Effector memory CD8-positive, alpha-beta T cell (primary cell): ENCODE data around the gene HERC2.

Experiments
- ATAC-seq: fragments of 150-1000 bp; cut with Tn5 transposase; replicated peaks from 2 replicates; pipeline ENCODE4 v1.10.0; 2021; ENCODE audit warnings: mild to moderate bottlenecking, moderate library complexity
- DNase-seq, 3 experiments: peaks; one replicate each; pipeline ENCODE4 v3.0.0; 2021
- H3K27ac Mint-ChIP-seq, 2 donors: one replicate each; pipeline ENCODE4 v1.8.0; 2022; ENCODE audit warnings: mild to moderate bottlenecking in 2 of 2, mixed read lengths in 2 of 2, moderate library complexity in 2 of 2
- H3K27me3 Mint-ChIP-seq, 2 donors: one replicate each; pipeline ENCODE4 v1.8.0; 2022; ENCODE audit warnings: mixed read lengths in 2 of 2
- H3K36me3 Mint-ChIP-seq: one replicate; pipeline ENCODE4 v1.8.0; 2022; ENCODE audit warnings: mild to moderate bottlenecking, moderate library complexity, mixed read lengths; ENCODE audit not compliant: insufficient read depth
- H3K4me1 Mint-ChIP-seq, 2 donors: one replicate each; pipeline ENCODE4 v1.8.0; 2022; ENCODE audit warnings: low read depth in 2 of 2, mixed read lengths in 2 of 2
- H3K4me3 Mint-ChIP-seq, 2 donors: one replicate each; pipeline ENCODE4 v1.8.0; 2022; ENCODE audit warnings: mild to moderate bottlenecking in 2 of 2, mixed read lengths in 2 of 2, moderate library complexity in 2 of 2
- H3K9me3 Mint-ChIP-seq, 2 donors: one replicate each; pipeline ENCODE4 v1.8.0; 2022; ENCODE audit warnings: mixed read lengths in 2 of 2

HERC2 gene

DNA sequence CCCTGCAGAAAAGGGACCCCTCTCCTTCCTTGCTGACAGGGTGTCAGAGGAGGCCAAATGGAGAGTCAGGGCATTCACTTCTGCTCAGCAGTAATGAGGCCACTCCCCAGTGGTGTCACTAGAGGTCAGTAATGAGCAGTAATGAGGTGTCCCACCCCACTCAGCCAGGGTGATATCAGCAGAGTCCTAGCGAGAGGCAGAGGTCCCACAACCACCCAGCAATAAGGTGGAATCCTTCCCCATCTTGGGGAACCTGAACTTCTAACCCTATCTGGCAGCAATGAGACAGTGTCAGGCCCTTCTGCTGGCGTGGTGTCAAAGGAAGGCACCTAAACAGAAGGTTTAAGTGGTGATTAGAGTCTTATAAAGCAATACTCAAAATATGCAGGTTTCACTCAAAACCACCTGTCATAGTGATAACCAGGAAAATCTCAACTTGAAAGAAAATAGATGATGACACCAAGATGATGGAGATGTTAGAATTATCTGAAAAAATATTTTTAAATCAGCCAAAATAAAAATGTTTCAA, 235.7 kb downstream of the HERC2 start:
- H3K4me1 Mint-ChIP-seq = no peaks in the 10 kb centered on the region
- H3K27me3 Mint-ChIP-seq = peaks cover 38 to 55% of the 10 kb centered on the region in 2 donors
- peaks cover 0 to 6% of the 10 kb centered on the region in 2 donors for H3K9me3 Mint-ChIP-seq

DNA sequence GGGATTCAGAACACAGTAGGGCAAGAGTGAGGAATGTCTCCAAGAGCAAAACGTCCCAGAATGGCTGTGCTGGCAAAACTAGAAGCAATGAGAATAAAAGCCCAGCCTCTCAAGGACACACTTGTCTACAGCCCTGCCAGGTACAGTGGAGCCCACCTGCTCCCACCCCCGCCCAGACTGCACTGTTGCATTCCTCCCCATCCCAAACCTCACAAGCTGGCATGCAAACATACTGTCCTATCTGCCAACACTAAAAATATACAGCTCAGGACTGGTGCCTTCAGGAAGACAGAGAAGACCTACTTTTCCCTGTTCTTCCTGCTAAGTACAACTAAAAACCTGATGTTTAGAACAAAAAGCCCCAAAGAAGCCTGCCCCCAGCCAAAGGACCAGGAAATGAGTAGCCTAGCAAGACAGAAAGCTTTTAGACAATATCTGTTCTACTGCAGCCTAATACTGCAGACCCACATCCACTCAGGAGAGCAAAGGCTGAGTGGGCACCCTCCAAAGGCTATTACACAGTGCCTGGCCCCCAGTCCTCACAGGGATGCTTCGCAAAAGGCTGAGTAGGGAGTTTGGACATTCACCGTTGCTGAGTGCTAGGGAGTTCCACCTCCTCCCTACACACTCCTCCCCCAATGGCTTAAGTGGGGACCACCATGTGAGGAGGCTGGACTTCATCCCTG, 236.3 kb downstream of the HERC2 start:
- peaks cover 36 to 49% of the 10 kb centered on the region in 2 donors for H3K27me3 Mint-ChIP-seq
- H3K9me3 Mint-ChIP-seq = peaks cover 0 to 6% of the 10 kb centered on the region in 2 donors
- ATAC-seq (no peak), DNase-seq (no peak)
- no peaks in the 10 kb centered on the region for H3K4me1 Mint-ChIP-seq
- H3K36me3 Mint-ChIP-seq = no peaks in the 10 kb centered on the region
- H3K4me3 Mint-ChIP-seq = no peak overlapping the region
- H3K27ac Mint-ChIP-seq = peak overlapping the region in 1 of 2 donors; percentile 62

More for the DNA sequence above, 235.7 kb downstream of the HERC2 start:
- DNase-seq (peak; percentile 45 to 51 (median 46)), ATAC-seq (peak; percentile 98)
- Mint-ChIP-seq H3K27ac (no peak overlapping the region), H3K36me3 (no peaks in the 10 kb centered on the region), H3K4me3 (no peak overlapping the region)

DNA sequence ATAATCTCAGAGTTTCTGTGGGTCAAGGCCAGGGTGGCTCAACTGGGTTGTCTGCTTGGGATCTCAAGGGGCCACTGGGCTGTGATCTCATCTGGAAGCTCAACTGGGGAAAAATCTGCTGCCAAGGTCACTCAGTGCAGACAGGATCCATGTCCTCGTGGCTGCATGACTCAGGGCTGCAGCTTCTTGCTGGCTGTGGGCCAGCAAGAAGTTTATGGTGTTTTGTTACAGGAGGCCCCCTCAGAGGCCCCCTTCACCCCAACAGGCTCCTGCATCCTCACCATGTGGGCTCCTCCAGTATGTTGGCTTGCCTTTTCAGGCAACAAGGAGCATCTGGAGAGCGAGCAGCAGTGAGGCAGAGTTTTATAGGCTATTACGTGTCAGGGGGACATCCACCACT, 237.4 kb downstream of the HERC2 start:
- Mint-ChIP-seq H3K4me3 (no peak overlapping the region), H3K27me3 (peaks cover 33 to 55% of the 10 kb centered on the region in 2 donors), H3K9me3 (peaks cover 0 to 2% of the 10 kb centered on the region in 2 donors), H3K27ac (no peak overlapping the region), H3K36me3 (no peaks in the 10 kb centered on the region), H3K4me1 (no peaks in the 10 kb centered on the region)
- DNase-seq = no peak
- ATAC-seq = no peak

DNA sequence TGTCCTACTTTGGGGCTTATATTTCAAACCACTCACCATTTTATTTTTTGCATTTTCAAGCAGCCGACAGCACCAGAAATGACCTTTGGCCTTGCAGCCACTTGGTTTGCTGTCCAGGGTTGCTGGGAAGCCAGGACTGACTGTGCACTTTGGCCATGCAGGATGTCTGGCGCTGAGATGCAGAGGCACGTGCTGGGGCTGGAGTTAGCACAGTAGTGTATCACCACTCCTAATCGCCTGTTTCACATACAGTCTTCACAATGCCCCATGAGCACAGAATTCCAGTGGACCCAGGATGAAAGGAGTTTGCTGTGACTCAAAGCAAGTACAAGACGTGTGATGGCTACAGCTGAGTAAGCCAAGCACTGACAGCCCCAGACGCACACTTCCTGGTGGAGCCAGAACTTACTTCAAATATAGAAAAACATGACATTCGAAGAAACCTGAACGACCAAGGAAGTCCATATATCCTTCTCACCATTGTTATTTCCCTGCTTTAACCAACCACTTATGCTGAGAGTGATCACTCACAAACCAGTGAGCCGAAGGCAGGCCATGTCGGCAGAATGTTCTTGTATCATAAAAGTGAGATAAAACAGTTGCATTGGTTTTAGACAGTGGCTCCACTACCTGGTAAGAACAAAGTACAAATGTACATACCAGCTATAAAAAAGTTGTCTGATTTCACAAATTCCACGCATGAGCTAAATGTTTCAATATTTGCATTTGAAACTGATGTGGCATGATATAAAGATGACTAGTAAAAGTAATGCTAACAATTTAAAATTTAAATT, 238.9 kb downstream of the HERC2 start:
- H3K4me1 Mint-ChIP-seq = no peaks in the 10 kb centered on the region
- H3K27me3 Mint-ChIP-seq = peaks cover 22 to 61% of the 10 kb centered on the region in 2 donors
- no peaks in the 10 kb centered on the region for H3K9me3 Mint-ChIP-seq
- no peak for ATAC-seq
- no peak overlapping the region for H3K4me3 Mint-ChIP-seq
- no peak for DNase-seq
- H3K27ac Mint-ChIP-seq = no peak overlapping the region
- no peaks in the 10 kb centered on the region for H3K36me3 Mint-ChIP-seq

DNA sequence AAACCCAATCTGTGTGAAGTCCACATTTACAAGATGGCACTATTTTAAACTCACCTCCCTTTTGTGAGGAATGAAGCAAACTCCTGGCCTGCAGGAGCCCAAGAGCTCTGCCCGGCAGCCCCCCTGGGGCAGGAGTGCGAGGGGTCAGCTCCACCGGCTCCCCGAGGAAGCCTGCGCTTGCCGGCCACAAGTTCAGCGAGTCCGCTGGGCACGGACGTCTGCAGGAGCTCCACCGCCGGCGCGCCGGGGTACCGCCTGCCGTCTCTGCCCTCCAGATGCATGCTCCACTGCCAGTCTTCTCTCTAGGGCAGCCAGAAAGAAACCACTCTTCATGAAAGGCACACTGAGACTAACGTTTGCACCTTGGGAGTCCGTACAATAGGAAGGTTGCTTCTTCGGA, 240.4 kb downstream of the HERC2 start:
- Mint-ChIP-seq H3K27me3 (peaks cover 14 to 46% of the 10 kb centered on the region in 2 donors), H3K4me3 (no peak overlapping the region), H3K36me3 (no peaks in the 10 kb centered on the region), H3K27ac (no peak overlapping the region), H3K4me1 (no peaks in the 10 kb centered on the region), H3K9me3 (no peaks in the 10 kb centered on the region)
- ATAC-seq (no peak), DNase-seq (no peak)

DNA sequence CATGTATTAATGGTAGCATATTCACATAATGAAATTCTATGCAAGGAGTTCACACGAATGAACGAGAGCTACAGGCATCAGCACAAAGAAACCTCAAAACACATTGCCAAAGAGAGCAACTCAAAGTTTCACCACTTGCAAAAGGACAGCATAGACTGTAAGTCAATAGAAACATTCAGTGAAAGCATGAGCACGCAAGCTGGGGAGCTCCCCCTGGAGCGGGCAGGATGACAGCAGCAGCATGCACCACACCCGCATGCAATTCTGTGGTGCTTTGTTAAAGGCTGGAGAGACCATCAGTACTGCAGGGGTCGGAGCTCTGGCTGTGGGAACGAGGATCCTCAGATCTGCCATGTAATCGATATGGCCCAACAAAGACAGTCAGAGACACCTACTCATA, 241.6 kb downstream of the HERC2 start:
- Mint-ChIP-seq H3K27me3 (peaks cover 13 to 41% of the 10 kb centered on the region in 2 donors), H3K9me3 (no peaks in the 10 kb centered on the region), H3K4me3 (no peak overlapping the region), H3K27ac (no peak overlapping the region), H3K4me1 (no peaks in the 10 kb centered on the region), H3K36me3 (no peaks in the 10 kb centered on the region)
- DNase-seq = no peak
- ATAC-seq = no peak

DNA sequence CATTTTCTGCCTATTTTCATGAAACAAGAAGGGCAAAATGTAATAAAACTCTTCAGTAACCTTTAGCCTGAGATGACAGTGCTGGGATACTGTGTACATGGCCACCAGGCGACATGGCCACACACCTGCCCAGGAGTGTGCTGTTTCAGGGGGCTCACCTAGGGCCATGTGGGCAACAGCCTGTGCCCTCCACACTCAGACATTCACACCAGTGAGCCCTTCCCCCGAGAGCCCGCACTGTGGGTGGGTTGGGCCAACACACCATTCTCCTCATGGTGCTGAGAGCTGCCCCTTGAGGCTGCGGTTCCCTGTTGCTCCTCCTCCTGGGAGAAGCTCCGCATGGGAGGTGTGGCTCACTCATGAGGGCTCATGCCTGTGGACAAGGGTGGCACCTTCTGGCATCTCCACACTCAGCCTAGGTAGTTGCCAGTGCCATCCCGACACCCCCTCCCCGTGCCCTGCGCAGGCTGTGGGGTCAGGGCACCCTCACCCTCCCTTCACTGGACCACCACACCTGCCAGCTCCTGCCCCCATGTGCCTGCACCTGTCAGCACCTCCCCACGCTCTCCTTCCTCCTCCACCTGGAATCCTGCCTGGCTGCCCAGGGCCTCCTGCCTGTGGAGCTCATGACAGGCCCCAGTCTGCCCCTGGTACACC, 242.5 kb downstream of the HERC2 start:
- H3K27ac Mint-ChIP-seq = no peak overlapping the region
- H3K36me3 Mint-ChIP-seq = no peaks in the 10 kb centered on the region
- H3K4me1 Mint-ChIP-seq = no peaks in the 10 kb centered on the region
- no peaks in the 10 kb centered on the region for H3K9me3 Mint-ChIP-seq
- H3K27me3 Mint-ChIP-seq = peaks cover 9 to 32% of the 10 kb centered on the region in 2 donors
- DNase-seq (no peak), ATAC-seq (no peak)
- no peak overlapping the region for H3K4me3 Mint-ChIP-seq

DNA sequence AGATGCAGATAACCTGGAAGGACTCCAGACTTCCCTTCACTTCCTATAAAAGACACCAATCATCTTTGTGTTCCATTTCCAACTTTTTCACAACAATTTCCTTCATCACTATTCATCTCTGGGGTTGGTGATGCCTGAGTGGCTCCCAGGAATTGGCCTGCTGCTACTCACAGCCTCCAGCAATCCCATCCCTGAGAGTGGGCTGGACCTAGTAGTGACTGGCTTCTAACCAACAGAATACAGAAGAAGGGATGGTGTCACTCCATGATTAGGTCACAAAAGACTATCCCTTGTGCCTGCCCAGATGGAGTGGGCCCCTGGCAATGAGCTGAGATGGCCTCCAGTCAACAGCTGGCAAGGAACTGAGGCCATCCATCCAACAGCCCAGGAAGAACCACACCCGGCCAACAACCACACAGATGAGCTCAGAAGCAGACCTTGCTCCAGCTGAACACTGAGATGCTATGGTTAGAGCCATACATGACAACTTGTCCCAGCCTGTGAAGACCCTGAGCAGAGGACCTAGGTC, 243.7 kb downstream of the HERC2 start:
- H3K4me3 Mint-ChIP-seq = no peak overlapping the region
- no peaks in the 10 kb centered on the region for H3K9me3 Mint-ChIP-seq
- H3K27me3 Mint-ChIP-seq = peaks cover 9 to 25% of the 10 kb centered on the region in 2 donors
- DNase-seq (no peak), ATAC-seq (no peak)
- H3K36me3 Mint-ChIP-seq = no peaks in the 10 kb centered on the region
- H3K27ac Mint-ChIP-seq = no peak overlapping the region
- H3K4me1 Mint-ChIP-seq = no peaks in the 10 kb centered on the region

DNA sequence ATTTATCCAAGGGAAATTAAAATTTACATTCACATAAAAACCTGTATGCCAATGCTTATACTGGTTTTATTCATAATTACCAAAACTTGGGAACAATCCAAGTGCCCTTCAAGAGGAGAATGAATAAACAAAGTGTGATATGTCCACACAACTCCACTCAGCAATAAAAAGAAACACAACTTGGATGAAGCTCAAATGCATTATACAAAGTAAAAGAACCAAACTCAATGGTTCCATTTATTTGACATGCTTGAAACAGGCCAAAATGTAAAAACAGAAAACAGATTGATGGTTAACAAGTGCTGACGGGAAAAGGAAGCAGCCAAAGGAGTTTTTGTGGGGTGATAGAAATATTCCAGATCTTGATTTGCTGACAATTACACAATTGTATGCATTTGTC, 246.4 kb downstream of the HERC2 start:
- DNase-seq (no peak), ATAC-seq (no peak)
- Mint-ChIP-seq H3K4me1 (no peaks in the 10 kb centered on the region), H3K27ac (no peak overlapping the region), H3K9me3 (no peaks in the 10 kb centered on the region), H3K36me3 (no peaks in the 10 kb centered on the region), H3K4me3 (no peak overlapping the region), H3K27me3 (peaks cover 17 to 33% of the 10 kb centered on the region in 2 donors)

DNA sequence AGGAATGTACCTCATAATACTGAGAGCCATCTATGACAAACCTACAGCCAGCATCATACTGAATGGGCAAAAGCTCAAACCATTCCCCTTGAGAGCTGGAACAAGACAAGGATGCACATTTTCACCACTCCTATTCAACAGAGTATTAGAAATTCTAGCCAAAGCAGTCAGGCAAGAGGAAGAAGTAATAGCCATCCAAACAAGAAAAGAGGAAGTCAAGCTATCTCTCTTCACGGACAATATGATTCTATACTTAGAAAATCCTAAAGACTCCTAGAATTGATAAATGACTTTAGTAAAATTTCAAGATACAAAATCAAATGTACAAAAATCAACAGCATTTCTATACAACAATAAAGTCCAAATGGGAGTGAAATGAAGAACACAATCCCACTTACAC, 253.0 kb downstream of the HERC2 start:
- DNase-seq (no peak), ATAC-seq (no peak)
- Mint-ChIP-seq H3K9me3 (peaks cover 2 to 7% of the 10 kb centered on the region in 2 donors), H3K4me1 (no peaks in the 10 kb centered on the region), H3K27me3 (peaks cover 32 to 35% of the 10 kb centered on the region in 2 donors), H3K36me3 (no peaks in the 10 kb centered on the region), H3K27ac (no peak overlapping the region), H3K4me3 (no peak overlapping the region)

DNA sequence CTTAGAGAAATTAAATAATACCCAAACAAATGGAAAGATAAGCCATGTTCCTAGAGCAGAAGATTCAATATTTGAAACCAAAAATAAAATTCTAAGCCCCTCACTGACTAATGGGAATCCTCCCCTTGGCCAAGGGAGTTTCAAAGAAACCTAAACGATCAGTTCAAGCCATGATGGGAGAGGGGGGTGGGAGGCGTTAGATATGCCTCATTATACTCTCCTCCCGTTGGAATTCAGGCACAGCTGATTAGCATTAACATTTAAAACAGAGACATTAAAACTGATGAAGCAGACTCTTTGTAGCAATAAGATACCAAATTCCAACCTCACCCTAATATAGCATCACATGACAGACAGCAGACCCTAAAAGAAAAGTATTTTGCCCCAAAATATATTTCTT, 255.7 kb downstream of the HERC2 start:
- Mint-ChIP-seq H3K36me3 (no peaks in the 10 kb centered on the region), H3K4me1 (no peaks in the 10 kb centered on the region), H3K4me3 (no peak overlapping the region), H3K27ac (no peak overlapping the region), H3K9me3 (peaks cover 2 to 7% of the 10 kb centered on the region in 2 donors), H3K27me3 (peaks cover 25 to 29% of the 10 kb centered on the region in 2 donors)
- ATAC-seq (no peak), DNase-seq (no peak)
